Effector memory CD4-positive, alpha-beta T cell (primary cell): Measurements from ENCODE around the gene ATP6V0D1.

ENCODE experiments used
- DNase-seq, 3 donors: peaks; one replicate each; pipeline ENCODE4 v3.0.0-alpha.2; 2020
- H3K27ac ChIP-seq: 2 replicates; pipeline ENCODE4 v1.7.0; 2013; ENCODE audit warnings: mild to moderate bottlenecking, low read length, moderate library complexity; ENCODE audit not compliant: insufficient read depth, poor library complexity, severe bottlenecking
- H3K27me3 ChIP-seq: replicated peaks from 2 replicates; pipeline ENCODE4 v1.7.0; 2013; ENCODE audit warnings: mild to moderate bottlenecking, low read length; ENCODE audit not compliant: insufficient read depth, control insufficient read depth, poor library complexity, severe bottlenecking
- H3K36me3 ChIP-seq: 2 replicates; pipeline ENCODE4 v1.7.0; 2013; ENCODE audit warnings: mild to moderate bottlenecking, low read length, moderate library complexity; ENCODE audit not compliant: control insufficient read depth, insufficient read depth
- H3K4me1 ChIP-seq: 2 replicates; pipeline ENCODE4 v1.7.0; 2013; ENCODE audit warnings: low read length, mild to moderate bottlenecking; ENCODE audit not compliant: control insufficient read depth, insufficient read depth, poor library complexity, severe bottlenecking
- H3K4me3 ChIP-seq: 2 replicates; pipeline ENCODE4 v1.7.0; 2013; ENCODE audit warnings: low read length, low read depth, mild to moderate bottlenecking; ENCODE audit not compliant: insufficient read depth, poor library complexity, severe bottlenecking
- H3K9me3 ChIP-seq: 2 replicates; pipeline ENCODE4 v1.7.0; 2013; ENCODE audit warnings: mild to moderate bottlenecking, low read length, moderate library complexity; ENCODE audit not compliant: control insufficient read depth

The ATP6V0D1 gene

GRCh38 chr16:67409631-67410030, 71.3 kb downstream of the ATP6V0D1 start:
- Histone ChIP-seq H3K9me3 (no peaks in the 10 kb centered on the region), H3K4me1 (no peaks in the 10 kb centered on the region), H3K27me3 (no peaks in the 10 kb centered on the region), H3K27ac (no peak overlapping the region), H3K36me3 (no peaks in the 10 kb centered on the region), H3K4me3 (no peak overlapping the region)
- no peak for DNase-seq

- Histone ChIP-seq H3K27me3 (no peaks in the 10 kb centered on the region), H3K4me1 (no peaks in the 10 kb centered on the region), H3K9me3 (no peaks in the 10 kb centered on the region), H3K36me3 (no peaks in the 10 kb centered on the region), H3K4me3 (no peak overlapping the region), H3K27ac (no peak overlapping the region)
- no peak for DNase-seq
Measured at GRCh38 chr16:67407788-67408452, 73.0 kb downstream of the ATP6V0D1 start.

GRCh38 chr16:67407176-67407787, 73.7 kb downstream of the ATP6V0D1 start:
- H3K27ac ChIP-seq = no peak overlapping the region
- no peak for DNase-seq
- H3K27me3 ChIP-seq = no peaks in the 10 kb centered on the region
- H3K9me3 ChIP-seq = no peaks in the 10 kb centered on the region
- H3K36me3 ChIP-seq = no peaks in the 10 kb centered on the region
- H3K4me1 ChIP-seq = no peaks in the 10 kb centered on the region
- H3K4me3 ChIP-seq = no peak overlapping the region

- Histone ChIP-seq H3K36me3 (no peaks in the 10 kb centered on the region), H3K4me1 (no peaks in the 10 kb centered on the region), H3K27ac (no peak overlapping the region), H3K9me3 (no peaks in the 10 kb centered on the region), H3K27me3 (no peaks in the 10 kb centered on the region), H3K4me3 (no peak overlapping the region)
- no peak for DNase-seq
Measured at GRCh38 chr16:67406111-67406971, 74.6 kb downstream of the ATP6V0D1 start.

- no peak for DNase-seq
- Histone ChIP-seq H3K36me3 (no peaks in the 10 kb centered on the region), H3K27me3 (no peaks in the 10 kb centered on the region), H3K27ac (no peak overlapping the region), H3K4me3 (no peak overlapping the region), H3K9me3 (no peaks in the 10 kb centered on the region), H3K4me1 (no peaks in the 10 kb centered on the region)
Measured at GRCh38 chr16:67405336-67405735, 75.6 kb downstream of the ATP6V0D1 start.

- H3K27me3 ChIP-seq = no peaks in the 10 kb centered on the region
- no peak overlapping the region for H3K27ac ChIP-seq
- H3K4me1 ChIP-seq = no peaks in the 10 kb centered on the region
- no peak overlapping the region for H3K4me3 ChIP-seq
- H3K36me3 ChIP-seq = no peaks in the 10 kb centered on the region
- no peak for DNase-seq
- no peaks in the 10 kb centered on the region for H3K9me3 ChIP-seq
Measured at GRCh38 chr16:67404740-67405226, 76.2 kb downstream of the ATP6V0D1 start.

- Histone ChIP-seq H3K36me3 (no peaks in the 10 kb centered on the region), H3K27ac (no peak overlapping the region), H3K4me1 (no peaks in the 10 kb centered on the region), H3K27me3 (no peaks in the 10 kb centered on the region), H3K4me3 (no peak overlapping the region), H3K9me3 (no peaks in the 10 kb centered on the region)
- no peak for DNase-seq
Measured at GRCh38 chr16:67403976-67404555, 76.9 kb downstream of the ATP6V0D1 start.

- H3K4me1 ChIP-seq = no peaks in the 10 kb centered on the region
- peaks cover 2% of the 10 kb centered on the region for H3K27me3 ChIP-seq
- no peak overlapping the region for H3K4me3 ChIP-seq
- H3K9me3 ChIP-seq = no peaks in the 10 kb centered on the region
- DNase-seq = no peak
- no peak overlapping the region for H3K27ac ChIP-seq
- H3K36me3 ChIP-seq = no peaks in the 10 kb centered on the region
Measured at GRCh38 chr16:67400901-67401300, 80.1 kb downstream of the ATP6V0D1 start.

GRCh38 chr16:67399749-67400704, 80.9 kb downstream of the ATP6V0D1 start:
- H3K36me3 ChIP-seq = no peaks in the 10 kb centered on the region
- H3K27me3 ChIP-seq = peaks cover 10% of the 10 kb centered on the region
- no peak overlapping the region for H3K4me3 ChIP-seq
- H3K27ac ChIP-seq = no peak overlapping the region
- no peak for DNase-seq
- H3K9me3 ChIP-seq = no peaks in the 10 kb centered on the region
- no peaks in the 10 kb centered on the region for H3K4me1 ChIP-seq
